Common myeloid progenitor, CD34-positive (primary cell): Measurements from ENCODE around the gene POLR2A.
A peak's percentile ranks its signal among the peaks of the same experiment; 100 is the strongest.

Source experiments
- CTCF ChIA-PET: fragments of 350-600 bp; sonication (Branson Sonifier 250); formaldehyde crosslinking; loops from one replicate; lab custom pipeline; 2021; ENCODE audit warnings: antibody characterized with exemption; lab: Charles Lee
- POLR2A ChIA-PET: fragments of 350-600 bp; sonication (Branson Sonifier 250); formaldehyde crosslinking; loops from one replicate; lab custom pipeline; 2021; ENCODE audit warnings: antibody characterized with exemption; lab: Charles Lee
- DNase-seq, 3 donors: peaks; one replicate each; pipeline versions ENCODE4 v3.0.0 to v3.0.0-alpha.2; 2013
- H3K27ac ChIP-seq, 2 experiments: 1 replicate in 1 of 2; 2 replicates in 1 of 2; pipeline ENCODE4 v1.7.0; 2013; ENCODE audit warnings: inconsistent platforms in 2 of 2, low read length in 2 of 2, mild to moderate bottlenecking in 2 of 2, low read depth in 1 of 2, moderate library complexity in 1 of 2; ENCODE audit not compliant: severe bottlenecking in 2 of 2, insufficient read depth in 1 of 2, poor library complexity in 1 of 2
- H3K27me3 ChIP-seq, 5 experiments: replicated peaks in 2 of 5; 1 replicate in 3 of 5; 2 replicates in 2 of 5; pipeline versions ENCODE4 v1.6.1 to v1.7.0; 2013; ENCODE audit warnings: low read length in 4 of 5, mild to moderate bottlenecking in 2 of 5, moderate library complexity in 2 of 5, inconsistent platforms in 1 of 5; ENCODE audit not compliant: insufficient read depth in 5 of 5, control insufficient read depth in 4 of 5
- H3K36me3 ChIP-seq, 4 experiments: 1 replicate in 2 of 4; 2 replicates in 2 of 4; pipeline versions ENCODE4 v1.6.1 to v1.7.0; 2013; ENCODE audit warnings: low read length in 3 of 4, control low read depth in 1 of 4, mild to moderate bottlenecking in 1 of 4; ENCODE audit not compliant: control insufficient read depth in 4 of 4, insufficient read depth in 4 of 4
- H3K4me1 ChIP-seq, 4 experiments: 1 replicate in 3 of 4; 2 replicates in 1 of 4; pipeline versions ENCODE4 v1.6.1 to v1.7.1; 2013; ENCODE audit warnings: low read length in 3 of 4, mild to moderate bottlenecking in 3 of 4, control low read depth in 1 of 4, inconsistent platforms in 1 of 4, moderate library complexity in 1 of 4; ENCODE audit not compliant: control insufficient read depth in 4 of 4, insufficient read depth in 4 of 4; ENCODE audit errors: control extremely low read depth in 1 of 4
- H3K4me3 ChIP-seq, 7 experiments: 1 replicate in 4 of 7; 2 replicates in 3 of 7; pipeline versions ENCODE4 v1.5.1 to v1.7.0; 2013; ENCODE audit warnings: mild to moderate bottlenecking in 7 of 7, low read length in 6 of 7, moderate library complexity in 6 of 7, inconsistent platforms in 2 of 7, low read depth in 2 of 7, control low read depth in 1 of 7; ENCODE audit not compliant: insufficient read depth in 4 of 7, control insufficient read depth in 1 of 7; ENCODE audit errors: extremely low read depth in 1 of 7
- H3K9me3 ChIP-seq, 5 experiments: 1 replicate in 4 of 5; 2 replicates in 1 of 5; pipeline versions ENCODE4 v1.6.1 to v1.7.1; 2013; ENCODE audit warnings: low read length in 4 of 5, mild to moderate bottlenecking in 2 of 5, inconsistent platforms in 1 of 5, low read depth in 1 of 5, moderate library complexity in 1 of 5; ENCODE audit not compliant: control insufficient read depth in 4 of 5, insufficient read depth in 2 of 5; ENCODE audit errors: control extremely low read depth in 1 of 5
- WGBS: methylation state at CpG from one replicate; pipeline ENCODE4 v1.1.5; 2013; ENCODE audit not compliant: insufficient coverage; 5-methylcytosine and 5-hydroxymethylcytosine counted together

The POLR2A gene

DNA sequence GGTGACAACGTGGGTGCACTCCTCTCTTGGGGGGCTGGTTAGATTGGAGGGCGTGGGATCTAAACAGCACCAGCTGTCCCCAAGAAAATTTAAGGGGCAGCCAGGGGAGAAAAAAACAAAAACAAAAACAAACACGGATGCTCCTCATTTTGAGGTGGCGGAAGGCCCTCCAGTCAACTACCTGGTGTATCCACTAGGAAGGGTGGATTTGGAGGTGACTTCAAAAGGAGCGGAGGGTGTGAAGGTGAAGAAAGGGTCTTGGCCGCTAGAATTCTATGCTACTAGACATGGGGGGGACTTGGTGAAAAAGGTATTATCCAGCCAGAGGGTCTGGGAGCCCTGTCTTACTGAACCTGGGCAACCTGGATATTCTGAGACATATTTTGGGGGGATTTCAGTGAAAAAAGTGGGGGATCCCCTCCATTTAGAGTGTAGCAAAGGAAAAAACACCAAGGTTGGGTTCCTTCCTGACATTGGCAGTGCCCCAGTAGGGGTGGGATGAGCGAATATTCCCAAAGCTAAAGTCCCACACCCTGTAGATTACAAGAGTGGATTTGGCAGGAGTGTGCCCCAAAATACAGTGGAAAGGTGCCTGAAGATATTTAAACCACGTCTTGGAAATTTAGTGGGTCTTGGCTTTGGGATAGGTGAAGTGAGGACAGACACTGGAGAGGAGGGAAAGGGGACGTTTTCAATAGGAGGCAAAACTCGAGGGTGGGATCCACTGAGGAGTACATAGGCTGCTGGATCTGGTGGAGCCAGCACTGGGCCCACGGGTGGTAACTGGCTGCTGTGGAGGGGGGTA is 45.3 kb upstream of the POLR2A start:
- peaks cover 0 to 50% (median 17%) of the 10 kb centered on the region in 5 experiments for H3K27me3 ChIP-seq
- H3K4me3 ChIP-seq: peak overlapping the region in 5 of 7 experiments; percentile 30 to 95 (median 64)
- H3K4me1 ChIP-seq: peaks cover 0 to 59% (median 55%) of the 10 kb centered on the region in 4 experiments

DNA sequence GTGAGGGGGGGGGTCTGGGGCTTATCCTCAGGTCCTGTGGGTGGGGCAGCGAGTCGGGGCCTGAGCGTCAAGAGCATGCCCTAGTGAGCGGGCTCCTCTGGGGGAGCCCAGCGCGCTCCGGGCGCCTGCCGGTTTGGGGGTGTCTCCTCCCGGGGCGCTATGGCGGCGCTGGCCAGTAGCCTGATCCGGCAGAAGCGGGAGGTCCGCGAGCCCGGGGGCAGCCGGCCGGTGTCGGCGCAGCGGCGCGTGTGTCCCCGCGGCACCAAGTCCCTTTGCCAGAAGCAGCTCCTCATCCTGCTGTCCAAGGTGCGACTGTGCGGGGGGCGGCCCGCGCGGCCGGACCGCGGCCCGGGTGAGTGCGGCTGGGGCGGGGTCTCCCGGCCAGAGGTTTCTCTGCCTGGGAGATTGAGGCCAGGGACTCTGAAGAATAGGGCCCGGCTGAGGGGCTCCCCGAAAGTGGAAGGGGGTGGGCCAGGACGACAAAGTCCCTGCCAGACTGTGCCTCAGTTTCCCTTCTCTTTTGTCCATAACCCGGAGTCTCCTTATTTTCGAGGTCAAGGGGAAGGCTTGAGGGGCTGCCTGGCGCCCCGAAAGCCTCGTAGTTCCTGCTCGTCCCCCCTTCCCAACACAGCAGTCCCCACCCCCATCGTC is 44.6 kb upstream of the POLR2A start, which contains the start of gene FGF11:
FGF11 (plus strand) TSS at position 51 of the 651 bp plus-strand sequence; CDS start at position 160, 109 bp downstream.
- no peak for DNase-seq
- Histone ChIP-seq H3K27ac (no peak within 1 kb of the TSS), H3K27me3 (peaks cover 0 to 58% (median 19%) of the 10 kb centered on the region in 5 experiments), H3K36me3 (no peaks in the 10 kb centered on the region), H3K4me1 (peaks cover 1 to 60% (median 57%) of the 10 kb centered on the region in 4 experiments), H3K9me3 (no peaks in the 10 kb centered on the region), H3K4me3 (peak within 1 kb of the TSS; percentile 42 to 95 (median 63))
- ChIA-PET CTCF (interaction anchor here (0.6 to 5.6 kb wide), 5 partner anchors 15 to 121 kb away, joined by 3 to 40 read pairs (median 4); partner anchors contain the start of gene POLR2A), POLR2A (interaction anchor here (2.8 kb wide), 1 partner anchor 45 kb away, joined by 11 read pairs; the partner anchor contains the start of gene POLR2A)
- 2% methylated on average over 41 of the region's 50 CpGs for WGBS

More for the DNA sequence above, 45.3 kb upstream of the POLR2A start:
- Histone ChIP-seq H3K36me3 (no peaks in the 10 kb centered on the region), H3K27ac (no peak overlapping the region), H3K9me3 (no peaks in the 10 kb centered on the region)
- ChIA-PET CTCF (interaction anchor here (0.6 to 5.6 kb wide), 7 partner anchors 16 to 122 kb away, joined by 3 to 40 read pairs (median 6); partner anchors contain the start of genes POLR2A, TMEM95 and ZBTB4), POLR2A (interaction anchor here (0.7 to 2.8 kb wide), 3 partner anchors 29 to 45 kb away, joined by 3 to 11 read pairs (median 3); partner anchors contain the start of genes POLR2A and ZBTB4)
- WGBS: 32% methylated on average over 4 of the region's 11 CpGs
- no peak for DNase-seq

DNA sequence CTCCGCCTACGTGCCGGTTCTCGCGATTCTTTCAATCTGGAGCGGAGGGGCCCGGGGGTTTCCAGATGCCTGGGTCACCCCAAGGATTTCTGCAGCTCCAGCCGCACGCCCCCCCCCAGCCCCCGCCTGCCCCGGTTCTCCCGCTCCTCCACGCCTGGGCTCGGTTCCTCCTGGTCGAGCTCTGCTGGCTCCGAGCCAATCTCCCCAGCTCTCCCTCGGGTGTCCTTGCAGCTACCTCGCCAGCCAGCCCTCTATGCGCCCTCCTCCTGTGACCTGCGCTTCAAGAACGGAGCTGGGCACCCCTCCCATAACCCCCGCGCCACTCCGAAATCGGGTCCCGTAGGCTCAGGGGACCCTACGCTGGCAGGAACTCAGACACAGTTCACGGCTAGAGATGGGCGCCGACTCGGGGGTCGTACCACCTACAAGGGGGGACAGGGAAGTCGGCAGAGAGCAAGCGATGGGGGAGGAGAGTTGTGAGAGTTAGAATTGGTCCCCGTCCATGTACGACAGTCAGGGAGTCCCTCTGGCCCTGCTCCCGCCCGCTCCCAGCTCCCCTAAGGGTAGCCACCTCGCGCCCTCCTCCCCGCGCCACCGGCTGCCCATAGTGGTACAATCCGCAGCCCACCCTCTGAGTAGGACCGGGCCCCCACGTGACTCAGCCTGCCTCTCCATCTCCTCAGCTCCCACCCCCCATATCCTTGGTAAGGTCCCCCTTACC is 43.9 kb upstream of the POLR2A start:
- H3K27ac ChIP-seq: no peak overlapping the region
- peak overlapping the region; percentile 42 to 72 (median 58) for H3K4me3 ChIP-seq
- WGBS: under 1% methylated on average over 28 of the region's 46 CpGs
- ChIA-PET CTCF (interaction anchor here (0.8 to 5.6 kb wide), 12 partner anchors 10 to 85 kb away, joined by 3 to 40 read pairs (median 3); partner anchors contain the start of gene POLR2A), POLR2A (interaction anchor here (0.5 to 2.8 kb wide), 3 partner anchors 44 to 84 kb away, joined by 3 to 11 read pairs (median 3); partner anchors contain the start of gene POLR2A)
- H3K4me1 ChIP-seq: peaks cover 3 to 67% (median 62%) of the 10 kb centered on the region in 4 experiments
- no peaks in the 10 kb centered on the region for H3K9me3 ChIP-seq
- H3K27me3 ChIP-seq: peaks cover 0 to 64% (median 21%) of the 10 kb centered on the region in 5 experiments
- no peaks in the 10 kb centered on the region for H3K36me3 ChIP-seq
- peak in 2 of 3 donors; percentile 48 to 63 for DNase-seq

DNA sequence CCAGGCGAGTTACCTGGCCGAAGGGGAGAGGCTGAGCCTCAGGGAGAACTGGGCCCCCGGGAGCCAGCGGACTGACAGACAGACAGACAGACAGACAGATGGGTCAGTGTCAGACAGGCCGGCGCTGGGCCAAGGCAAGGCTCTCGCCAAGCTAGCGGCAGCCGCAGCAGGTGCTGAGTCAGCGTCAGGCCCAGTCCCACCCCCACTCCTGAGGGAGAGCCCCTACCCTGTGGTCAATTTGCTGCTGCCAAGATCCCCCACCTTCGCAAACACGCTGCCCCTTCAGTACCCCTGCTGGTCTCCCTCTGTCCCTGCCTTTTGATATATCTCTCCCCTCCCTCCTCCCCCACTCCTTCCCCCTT is 43.4 kb upstream of the POLR2A start:
- peak overlapping the region in 5 of 7 experiments; percentile 54 to 72 (median 60) for H3K4me3 ChIP-seq
- H3K27me3 ChIP-seq: peaks cover 2 to 70% (median 24%) of the 10 kb centered on the region in 5 experiments
- WGBS: 1% methylated on average over 9 of the region's 12 CpGs
- no peaks in the 10 kb centered on the region for H3K36me3 ChIP-seq
- no peaks in the 10 kb centered on the region for H3K9me3 ChIP-seq
- POLR2A ChIA-PET: interaction anchor here (0.5 to 2.8 kb wide), 9 partner anchors 36 to 1885 kb away, joined by 3 to 11 read pairs (median 5); partner anchors contain the start of gene POLR2A
- no peak overlapping the region for H3K27ac ChIP-seq
- peak in 2 of 3 donors; percentile 81 to 84 for DNase-seq
- CTCF ChIA-PET: interaction anchor here (0.8 to 5.6 kb wide), 11 partner anchors 10 to 85 kb away, joined by 3 to 40 read pairs (median 3); no protein-coding TSS in a partner anchor
- H3K4me1 ChIP-seq: peaks cover 3 to 69% (median 62%) of the 10 kb centered on the region in 4 experiments

DNA sequence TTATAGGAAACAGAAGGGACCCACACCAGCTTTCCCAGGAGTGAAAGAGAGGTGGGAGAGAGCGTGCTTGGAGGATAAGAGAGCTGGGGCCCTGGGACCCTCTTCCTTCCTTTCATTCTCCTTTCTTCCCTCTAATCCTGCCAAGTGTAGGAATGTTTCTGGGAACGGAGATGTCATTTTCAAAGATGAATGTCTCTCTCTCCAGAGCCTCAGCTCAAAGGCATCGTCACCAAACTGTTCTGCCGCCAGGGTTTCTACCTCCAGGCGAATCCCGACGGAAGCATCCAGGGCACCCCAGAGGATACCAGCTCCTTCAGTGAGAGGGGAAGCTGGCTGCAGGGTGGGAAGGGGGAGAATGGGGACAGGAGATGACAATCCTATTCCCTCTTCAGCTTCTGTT is 42.9 kb upstream of the POLR2A start:
- CTCF ChIA-PET: interaction anchor here (0.8 to 5.6 kb wide), 12 partner anchors 9 to 86 kb away, joined by 3 to 40 read pairs (median 3); no protein-coding TSS in a partner anchor
- H3K4me1 ChIP-seq: peaks cover 3 to 67% (median 58%) of the 10 kb centered on the region in 4 experiments
- POLR2A ChIA-PET: interaction anchor here (0.5 to 2.8 kb wide), 9 partner anchors 36 to 1885 kb away, joined by 3 to 11 read pairs (median 5); partner anchors contain the start of gene POLR2A
- H3K9me3 ChIP-seq: no peaks in the 10 kb centered on the region
- H3K27ac ChIP-seq: no peak overlapping the region
- H3K4me3 ChIP-seq: no peak overlapping the region
- H3K27me3 ChIP-seq: peaks cover 4 to 74% (median 26%) of the 10 kb centered on the region in 5 experiments
- H3K36me3 ChIP-seq: no peaks in the 10 kb centered on the region
- 96% methylated on average over 6 of the region's 7 CpGs for WGBS
- no peak for DNase-seq

DNA sequence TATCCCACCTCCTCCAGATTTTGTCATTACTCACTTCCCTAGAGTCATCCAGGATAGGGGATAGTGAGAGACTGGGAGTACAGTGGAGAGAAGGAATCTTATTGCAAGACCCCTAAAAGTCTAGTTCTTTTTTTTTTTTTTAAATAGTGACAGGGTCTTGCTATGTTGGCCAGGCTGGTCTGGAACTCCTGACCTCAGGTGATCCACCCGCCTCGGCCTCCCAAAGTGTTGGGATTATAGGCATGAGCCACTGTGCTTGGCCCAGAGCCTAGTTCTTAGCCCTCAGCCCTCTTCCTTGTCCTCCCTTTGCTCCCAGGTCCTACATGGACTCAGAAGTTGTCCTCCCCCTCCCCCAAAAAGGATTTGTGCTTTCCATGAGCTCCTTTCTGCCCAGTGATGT is 42.0 kb upstream of the POLR2A start:
- ChIA-PET POLR2A (no interaction called here), CTCF (interaction anchor here (1.6 to 5.6 kb wide), 4 partner anchors 12 to 61 kb away, joined by 3 to 40 read pairs (median 6); no protein-coding TSS in a partner anchor)
- Histone ChIP-seq H3K9me3 (no peaks in the 10 kb centered on the region), H3K36me3 (no peaks in the 10 kb centered on the region), H3K4me3 (no peak overlapping the region), H3K27me3 (peaks cover 4 to 83% (median 32%) of the 10 kb centered on the region in 5 experiments), H3K27ac (no peak overlapping the region), H3K4me1 (peaks cover 3 to 60% (median 53%) of the 10 kb centered on the region in 4 experiments)
- DNase-seq: no peak
- no CpG with 5 or more reads among the region's 2 CpGs for WGBS
